ENCODE measurements around the gene HINFP. TPM values are rescaled to one million over a fixed set of nuclear protein-coding genes. Genes with fewer than 3 reads are reported as not detected.

Gene HINFP
- total and polyA plus RNA-seq, 2 of the 8 experiments (the other 6 are each of a cell fraction or from before 2014, with no cell fraction given) = 35.0 to 37.3 TPM

DNA sequence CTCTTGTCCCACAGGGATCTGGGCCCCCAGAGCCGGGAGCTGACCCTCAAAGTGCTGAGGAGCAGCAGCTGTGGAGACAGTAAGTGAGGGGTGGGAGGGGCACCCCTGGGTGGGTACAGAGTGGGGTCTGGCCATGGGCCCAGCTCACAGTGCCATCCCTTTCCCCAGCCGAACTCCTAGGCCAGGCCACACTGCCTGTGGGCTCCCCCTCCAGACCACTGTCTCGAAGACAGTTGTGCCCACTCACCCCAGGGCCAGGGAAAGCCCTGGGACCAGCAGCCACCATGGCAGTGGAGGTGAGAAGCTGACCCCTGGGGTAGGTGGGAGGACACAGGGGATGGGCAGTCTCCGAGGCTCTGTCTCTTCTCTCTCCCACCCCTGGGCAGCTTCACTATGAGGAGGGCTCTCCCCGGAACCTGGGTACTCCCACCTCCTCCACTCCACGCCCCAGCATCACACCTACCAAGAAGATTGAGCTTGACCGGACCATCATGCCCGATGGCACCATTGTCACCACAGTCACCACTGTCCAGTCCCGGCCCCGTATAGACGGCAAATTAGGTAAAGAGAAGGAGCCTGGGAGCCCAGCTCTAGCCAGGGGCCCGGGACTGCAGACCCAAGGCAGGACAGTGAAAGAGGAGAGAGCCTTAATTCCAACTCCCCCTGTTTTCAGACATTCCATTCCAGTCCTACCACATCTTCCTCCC, 8.9 kb upstream of the HINFP start:
- Histone ChIP-seq H3K4me3 (ENCODE audit: extremely low read depth in 1 of 4, insufficient read depth in 2 of 4, low read depth in 3 of 4, low read length in 4 of 4) (no peak overlapping the region), H2AFZ (ENCODE audit: low read length) (no peak overlapping the region), H3K4ac (replicated peaks; ENCODE audit: insufficient read length, low read depth, low read length) (no peak overlapping the region), H3K27ac (ENCODE audit: low read depth, low read length) (no peak overlapping the region), H3K23ac (ENCODE audit: insufficient read length) (no peak overlapping the region), H3K79me2 (ENCODE audit: control insufficient read depth in 1 of 2, insufficient read depth in 2 of 2, low read length in 2 of 2) (no peaks in the 10 kb centered on the region), H2BK120ac (replicated peaks; ENCODE audit: low read depth, low read length) (no peak overlapping the region), H3K18ac (ENCODE audit: extremely low read depth, low read length) (no peak overlapping the region), H3K4me1 (replicated peaks in 1 of 4; ENCODE audit: control insufficient read depth in 3 of 4, insufficient read depth in 4 of 4, low read length in 3 of 4) (peaks cover 0 to 9% (median 6%) of the 10 kb centered on the region in 4 experiments; a peak in 6 of 7 replicates), H3K9me3 (ENCODE audit: insufficient read depth in 2 of 2, low read depth in 1 of 2, low read length in 1 of 2) (no peaks in the 10 kb centered on the region), H4K20me1 (replicated peaks in 1 of 2; ENCODE audit: control insufficient read depth in 1 of 2, insufficient read depth in 2 of 2, low read length in 2 of 2) (peaks cover 0 to 4% of the 10 kb centered on the region in 2 experiments), H3K36me3 (ENCODE audit: control insufficient read depth in 2 of 4, insufficient read depth in 4 of 4, low read length in 3 of 4) (no peaks in the 10 kb centered on the region; a peak in 1 of 8 replicates), H2BK5ac (ENCODE audit: low read depth, low read length) (no peak overlapping the region), H2BK20ac (ENCODE audit: low read length) (no peak overlapping the region), H4K5ac (ENCODE audit: insufficient read length, low read depth, low read length) (no peak overlapping the region), H2BK12ac (ENCODE audit: low read depth, low read length) (no peak overlapping the region), H2BK15ac (ENCODE audit: low read length) (no peak overlapping the region), H3K14ac (ENCODE audit: insufficient read length) (no peak overlapping the region), H4K8ac (ENCODE audit: extremely low read depth, insufficient read depth, low read length) (no peak overlapping the region), H3K4me2 (ENCODE audit: insufficient read depth in 1 of 2, low read depth in 2 of 2, low read length in 2 of 2) (no peak overlapping the region), H3K27me3 (replicated peaks in 1 of 4; ENCODE audit: control insufficient read depth in 3 of 4, extremely low read depth in 1 of 4, insufficient read depth in 3 of 4, low read length in 3 of 4) (peaks cover 1 to 19% (median 14%) of the 10 kb centered on the region in 4 experiments), H2AK5ac (ENCODE audit: low read depth, low read length) (no peak overlapping the region), H3K56ac (replicated peaks; ENCODE audit: insufficient read length, low read depth, low read length) (no peak overlapping the region), H4K91ac (replicated peaks; ENCODE audit: insufficient read length, low read length) (no peak overlapping the region), H3K79me1 (ENCODE audit: low read depth, low read length) (no peaks in the 10 kb centered on the region; the same call in 1 of the 2 replicates), H3K9ac (replicated peaks in 1 of 4; ENCODE audit: extremely low read depth in 1 of 4, low read depth in 3 of 4, low read length in 3 of 4) (no peak overlapping the region), H3K23me2 (ENCODE audit: low read depth, low read length) (peaks cover 5% of the 10 kb centered on the region; the same call in 1 of the 2 replicates)
- ChIA-PET CTCF (ENCODE audit: partially characterized antibody) (interaction anchor here (0.6 to 5.4 kb wide), 7 partner anchors 10 to 211 kb away, joined by 3 to 25 read pairs (median 4); no protein-coding TSS in a partner anchor), POLR2A (ENCODE audit: partially characterized antibody) (interaction anchor here (0.7 to 10.6 kb wide), 8 partner anchors 8 to 204 kb away, joined by 3 to 139 read pairs (median 4); partner anchors contain the start of genes CBL, DPAGT1, HINFP and MCAM)
- 88% methylated on average over 11 of the region's 12 CpGs; no CpG with 5 or more reads in 1 of the 2 experiments for WGBS, 2 experiments (ENCODE audit: extremely low coverage in 1 of 2, insufficient coverage in 1 of 2, insufficient read length in 1 of 2, insufficient replicate concordance in 2 of 2, low coverage in 1 of 2, low lambda C conversion rate in 2 of 2, missing lambda C conversion rate in 1 of 2)
- DNase-seq (ENCODE audit: low read depth in 1 of 2, low spot score in 2 of 2) = no peak
- no peak for FAIRE-seq
- TF ChIP-seq SP4 (IDR thresholded peaks at IDR 0.05; ENCODE audit: low read length) (no peak), EP300 (IDR thresholded peaks at IDR 0.05; ENCODE audit: borderline replicate concordance in 1 of 2, low read depth in 2 of 2, low read length in 2 of 2) (no peak)

All from H1 (cell line).